ENCODE measurements around the gene CLDN4.
"Not testable (repeated sequence)": the region's sequence is repeated elsewhere in the genome, so short reads cannot be mapped to it uniquely, and the experiment has no call there.

CLDN4 gene

DNA sequence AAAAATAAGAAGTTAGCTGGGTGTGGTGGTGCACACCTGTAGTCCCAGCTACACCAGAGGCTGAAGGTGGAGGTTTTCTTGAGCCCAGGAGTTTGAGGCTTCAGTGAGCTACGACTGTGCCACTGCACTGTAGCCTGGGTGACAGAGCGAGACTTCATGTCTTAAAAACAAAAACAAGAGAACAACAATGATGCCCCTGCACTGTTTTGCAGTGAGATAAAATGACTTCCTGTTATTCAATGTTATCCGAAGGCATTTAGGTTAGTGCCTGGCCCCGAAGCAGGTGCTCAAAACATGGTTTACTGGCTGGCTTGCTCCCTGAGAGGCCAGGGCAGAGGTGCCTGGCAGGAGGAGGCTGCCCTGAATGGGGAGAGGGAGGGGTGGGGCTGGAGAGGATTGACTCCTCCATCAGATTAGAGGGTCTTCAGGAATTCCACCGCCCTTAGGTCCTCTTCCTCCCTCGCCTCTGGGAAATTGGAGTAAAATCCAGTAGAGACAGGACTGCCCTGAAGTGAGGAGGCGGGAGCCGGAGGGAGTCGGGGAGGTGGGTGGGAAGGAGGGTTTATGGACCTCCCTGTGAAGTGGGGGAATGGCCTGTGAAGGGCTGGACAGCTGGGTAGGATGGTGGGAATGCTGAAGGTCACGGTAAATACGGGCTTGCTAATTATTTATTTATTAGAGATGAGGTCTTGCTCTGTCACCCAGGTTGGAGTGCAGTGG, 6.8 kb upstream of the CLDN4 start:
- no peak for DNase-seq

DNA sequence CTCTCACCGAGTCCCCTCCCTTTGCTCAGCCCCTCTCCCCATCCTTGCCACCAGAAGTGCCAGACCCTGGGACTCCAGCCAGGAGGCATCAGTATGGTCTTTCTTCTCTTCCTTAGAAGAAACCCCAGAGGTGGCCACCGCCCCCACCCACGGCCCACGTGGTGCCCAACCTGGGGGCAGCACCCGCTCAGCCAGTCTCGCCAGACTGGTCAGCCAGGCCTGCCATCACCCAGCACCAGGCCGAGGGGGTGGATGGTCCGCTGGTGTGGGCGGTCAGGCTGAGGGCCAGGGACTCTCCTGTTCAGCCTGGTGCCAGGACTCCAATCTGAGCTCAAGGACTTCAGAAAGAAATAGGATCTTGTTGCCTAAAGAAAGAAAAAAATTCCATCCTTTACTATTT, 5.8 kb upstream of the CLDN4 start:
- no peak for DNase-seq

DNA sequence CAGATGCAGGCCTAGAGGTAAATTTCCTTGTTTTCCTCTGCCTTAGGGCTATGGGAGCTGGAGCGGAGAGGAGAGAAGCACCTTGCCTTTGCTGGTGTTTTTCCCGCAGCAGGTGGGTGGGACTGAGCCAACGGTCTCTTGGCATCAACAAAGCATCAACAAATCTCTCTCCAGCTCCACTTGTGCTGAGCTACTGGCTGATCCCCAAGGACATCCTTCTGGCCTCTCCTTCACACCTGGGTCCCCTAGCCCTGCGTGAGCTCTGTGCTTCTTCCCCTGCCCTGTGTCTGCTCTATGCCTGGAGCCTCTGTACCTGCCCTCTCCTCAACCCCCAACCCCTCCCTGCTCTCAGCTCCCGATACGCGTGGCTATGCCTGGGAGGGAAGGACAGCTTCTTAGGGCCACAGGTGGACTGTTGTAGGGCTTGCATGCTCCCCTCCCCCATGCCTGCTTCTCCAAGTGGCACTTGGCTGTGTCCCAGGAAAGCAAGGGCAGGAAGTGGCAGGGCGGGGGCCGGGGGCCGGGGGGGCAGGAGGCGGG, 3.2 kb upstream of the CLDN4 start:
- peak; percentile 99 for DNase-seq

DNA sequence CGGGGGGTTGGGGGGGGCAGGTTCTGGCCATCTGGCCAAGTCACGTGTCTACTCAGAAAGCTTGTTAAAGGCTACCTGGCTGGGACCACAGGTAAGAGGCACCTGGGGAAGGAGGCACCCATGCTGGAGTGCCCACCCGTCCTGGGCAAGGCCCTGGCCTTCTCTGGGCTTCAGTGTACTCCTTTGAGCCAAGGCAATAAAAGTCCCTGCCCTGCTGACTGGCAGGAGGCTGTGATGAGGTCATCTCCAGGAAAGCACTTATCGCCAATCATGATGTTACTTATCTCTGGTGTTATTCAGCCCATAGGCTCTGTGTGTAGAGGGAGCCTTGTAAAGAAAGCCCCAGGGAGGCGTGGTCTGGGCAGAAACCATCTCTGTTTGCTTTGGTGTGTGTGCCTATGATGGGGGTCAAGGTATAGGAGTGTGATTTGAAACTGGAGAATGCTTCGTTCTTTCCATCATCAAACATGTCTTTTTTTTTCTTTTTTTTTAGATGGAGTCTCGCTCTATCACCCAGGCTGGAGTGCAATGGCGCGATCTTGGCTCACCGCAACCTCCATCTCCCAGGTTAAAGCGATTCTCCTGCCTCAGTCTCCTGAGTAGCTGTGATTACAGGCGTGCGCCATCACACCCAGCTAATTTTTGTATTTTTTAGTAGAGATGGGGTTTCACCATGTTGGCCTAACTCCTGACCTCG, 2.5 kb upstream of the CLDN4 start:
- DNase-seq = peak; percentile 99

DNA sequence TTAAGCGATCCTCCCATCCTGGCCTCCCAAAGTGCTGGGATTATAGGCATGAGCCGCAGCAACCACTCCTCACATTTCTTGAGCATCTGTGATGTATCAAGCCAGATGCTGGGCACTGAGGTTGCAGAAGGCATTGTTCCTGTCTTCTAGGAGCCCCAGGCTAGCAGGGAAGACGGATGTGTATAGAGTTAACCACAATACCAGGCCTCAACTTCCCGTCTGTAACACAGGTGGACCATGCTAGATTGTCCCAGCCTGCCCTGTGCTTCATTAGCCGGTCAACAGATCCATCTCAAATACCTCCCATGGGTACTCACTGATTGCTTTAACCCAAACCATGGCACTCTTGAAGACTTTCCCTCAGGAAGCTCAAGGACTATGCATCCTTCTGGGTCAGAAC, 1.8 kb upstream of the CLDN4 start:
- no peak for DNase-seq

DNA sequence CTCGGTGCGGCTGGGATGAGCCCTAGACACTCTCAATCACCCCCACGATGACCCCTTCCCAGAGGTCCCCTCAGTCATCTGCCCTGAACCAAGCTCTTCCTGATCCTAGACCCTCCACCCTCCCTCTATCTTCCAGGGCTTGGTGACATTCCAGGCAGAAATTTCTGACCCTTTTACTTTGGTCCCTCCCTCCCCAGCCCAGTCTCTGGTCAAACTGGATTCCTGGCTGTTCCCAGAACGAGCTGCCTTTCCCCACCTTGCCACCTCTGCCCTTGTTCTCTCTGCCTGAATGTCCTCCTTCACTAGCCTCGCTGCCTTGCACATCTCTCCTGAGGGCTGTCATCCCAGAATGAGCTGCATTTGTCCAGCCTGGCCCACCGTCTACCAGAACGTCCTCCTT, 1.3 kb upstream of the CLDN4 start:
- no peak for DNase-seq

DNA sequence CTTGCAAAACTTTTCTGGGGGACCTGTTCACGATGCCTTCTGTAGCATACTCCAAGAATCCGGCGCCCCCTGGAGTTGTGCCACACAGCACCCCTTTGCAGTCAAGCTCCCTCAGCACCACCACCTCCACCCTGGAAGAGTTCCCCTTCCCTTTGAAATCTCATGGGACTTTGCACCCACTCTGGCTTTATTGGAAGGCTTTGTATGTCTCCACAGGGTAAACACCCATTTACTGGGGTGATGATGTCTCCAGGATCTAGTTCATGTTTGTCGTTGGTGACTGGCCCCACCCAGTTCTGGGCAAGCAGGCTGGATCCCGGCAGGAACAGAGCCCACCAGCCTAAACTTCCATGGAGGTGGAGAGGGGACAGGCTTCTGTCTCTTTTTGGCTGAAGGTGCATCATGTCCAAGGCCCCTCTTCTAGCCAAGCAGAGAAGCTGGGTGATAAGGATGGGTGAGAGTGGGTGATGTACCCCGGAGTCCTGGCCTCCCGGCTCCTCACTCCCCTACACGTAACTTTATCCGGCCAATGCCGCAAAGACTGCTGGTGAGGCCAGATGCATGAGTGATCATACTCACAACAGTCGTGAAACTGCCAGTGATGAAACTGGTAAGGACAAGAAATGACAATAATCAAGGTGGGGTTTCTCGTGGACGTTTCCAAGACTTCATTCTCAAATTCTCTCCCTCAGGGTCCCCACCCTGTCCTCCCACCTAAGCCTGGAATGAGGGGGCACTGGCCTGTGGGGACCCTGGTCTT, 695 bp upstream of the CLDN4 start:
- DNase-seq = peak; percentile 16

DNA sequence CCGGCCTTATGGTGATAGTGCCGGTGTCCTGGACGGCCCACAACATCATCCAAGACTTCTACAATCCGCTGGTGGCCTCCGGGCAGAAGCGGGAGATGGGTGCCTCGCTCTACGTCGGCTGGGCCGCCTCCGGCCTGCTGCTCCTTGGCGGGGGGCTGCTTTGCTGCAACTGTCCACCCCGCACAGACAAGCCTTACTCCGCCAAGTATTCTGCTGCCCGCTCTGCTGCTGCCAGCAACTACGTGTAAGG, 713 bp downstream of the CLDN4 start:
- no peak for DNase-seq

DNA sequence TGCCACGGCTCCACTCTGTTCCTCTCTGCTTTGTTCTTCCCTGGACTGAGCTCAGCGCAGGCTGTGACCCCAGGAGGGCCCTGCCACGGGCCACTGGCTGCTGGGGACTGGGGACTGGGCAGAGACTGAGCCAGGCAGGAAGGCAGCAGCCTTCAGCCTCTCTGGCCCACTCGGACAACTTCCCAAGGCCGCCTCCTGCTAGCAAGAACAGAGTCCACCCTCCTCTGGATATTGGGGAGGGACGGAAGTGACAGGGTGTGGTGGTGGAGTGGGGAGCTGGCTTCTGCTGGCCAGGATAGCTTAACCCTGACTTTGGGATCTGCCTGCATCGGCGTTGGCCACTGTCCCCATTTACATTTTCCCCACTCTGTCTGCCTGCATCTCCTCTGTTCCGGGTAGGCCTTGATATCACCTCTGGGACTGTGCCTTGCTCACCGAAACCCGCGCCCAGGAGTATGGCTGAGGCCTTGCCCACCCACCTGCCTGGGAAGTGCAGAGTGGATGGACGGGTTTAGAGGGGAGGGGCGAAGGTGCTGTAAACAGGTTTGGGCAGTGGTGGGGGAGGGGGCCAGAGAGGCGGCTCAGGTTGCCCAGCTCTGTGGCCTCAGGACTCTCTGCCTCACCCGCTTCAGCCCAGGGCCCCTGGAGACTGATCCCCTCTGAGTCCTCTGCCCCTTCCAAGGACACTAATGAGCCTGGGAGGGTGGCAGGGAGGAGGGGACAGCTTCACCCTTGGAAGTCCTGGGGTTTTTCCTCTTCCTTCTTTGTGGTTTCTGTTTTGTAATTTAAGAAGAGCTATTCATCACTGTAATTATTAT, 1.2 kb downstream of the CLDN4 start:
- DNase-seq = peak; percentile 94

DNA sequence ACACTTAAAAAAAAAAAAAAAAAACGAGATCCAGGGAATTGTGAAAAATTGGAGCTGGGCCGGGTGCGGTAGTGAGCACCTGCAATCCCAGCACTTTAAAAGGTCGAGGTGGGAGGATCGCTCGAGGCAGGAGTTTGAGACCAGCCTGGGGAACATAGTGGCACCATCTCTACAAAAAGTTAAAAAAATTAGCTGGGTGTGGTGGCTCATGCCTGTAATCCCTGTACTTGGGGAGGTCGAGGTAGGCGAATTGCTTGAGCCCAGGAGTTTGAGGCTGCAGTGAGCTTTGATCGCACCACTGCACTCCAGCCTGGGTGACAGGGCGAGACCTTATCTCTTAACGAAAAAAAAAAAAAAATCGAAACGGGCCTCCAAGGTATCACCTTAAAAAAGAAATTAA, 2.0 kb downstream of the CLDN4 start:
- DNase-seq = no peak

DNA sequence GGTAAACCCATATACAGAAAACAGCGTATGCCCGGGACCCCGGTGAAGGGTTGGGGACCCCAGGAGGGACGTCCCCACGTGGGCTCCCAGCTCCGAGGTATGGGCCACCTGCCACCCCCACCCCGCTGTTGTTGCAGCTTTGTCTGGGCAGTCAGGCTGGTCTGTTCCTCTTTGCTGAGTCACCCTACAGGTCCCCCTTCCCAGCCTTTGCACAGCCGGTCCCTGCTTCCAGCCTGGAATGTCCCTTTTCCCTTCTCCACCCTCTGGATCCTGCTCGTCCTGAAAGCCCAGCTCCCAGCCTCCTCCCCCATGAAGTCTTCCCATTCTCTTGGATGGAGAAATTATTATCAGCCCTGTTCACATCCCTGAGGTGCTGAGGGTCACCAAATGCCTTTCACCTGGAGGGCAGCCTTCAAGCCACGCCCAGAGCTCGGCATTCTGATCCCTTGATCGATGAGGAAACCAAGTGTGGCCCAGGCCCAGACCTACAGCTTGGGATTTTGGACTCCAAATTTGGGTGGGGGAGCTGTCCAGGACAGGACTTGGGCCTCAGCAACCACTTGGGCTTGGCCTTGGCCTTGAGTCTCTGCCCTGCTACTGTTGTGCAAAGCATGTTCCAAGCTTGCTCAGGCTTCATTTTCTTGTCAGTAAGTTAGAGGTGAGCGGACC, 2.6 kb downstream of the CLDN4 start:
- no peak for DNase-seq

DNA sequence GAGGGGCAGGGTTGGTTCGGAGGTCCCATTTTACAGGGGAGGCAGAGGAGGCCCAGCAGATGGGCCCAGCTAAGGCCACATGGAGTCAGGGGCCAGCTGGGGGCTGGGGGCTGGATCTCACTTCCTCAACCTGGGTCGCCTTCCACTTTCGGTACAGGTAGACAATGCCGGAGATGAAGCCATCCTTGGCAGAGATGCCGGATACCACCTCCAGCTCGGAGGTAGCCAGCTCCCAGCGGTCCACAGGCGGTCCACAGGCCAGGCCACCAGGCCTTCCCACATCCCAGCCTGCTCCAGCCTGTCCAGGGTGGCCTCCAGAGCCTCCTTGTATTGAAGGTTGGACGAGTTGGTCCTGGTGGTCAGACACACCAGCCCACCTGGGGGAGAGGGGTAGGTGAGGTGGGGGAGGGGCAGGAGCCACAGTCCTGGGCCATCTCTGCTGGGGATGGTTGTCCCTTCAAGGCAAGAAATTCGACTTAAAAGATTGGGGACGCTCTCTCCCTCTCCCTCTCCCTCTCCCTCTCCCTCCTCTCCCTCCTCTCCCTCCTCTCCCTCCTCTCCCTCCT, 3.9 kb downstream of the CLDN4 start:
- no peak for DNase-seq

DNA sequence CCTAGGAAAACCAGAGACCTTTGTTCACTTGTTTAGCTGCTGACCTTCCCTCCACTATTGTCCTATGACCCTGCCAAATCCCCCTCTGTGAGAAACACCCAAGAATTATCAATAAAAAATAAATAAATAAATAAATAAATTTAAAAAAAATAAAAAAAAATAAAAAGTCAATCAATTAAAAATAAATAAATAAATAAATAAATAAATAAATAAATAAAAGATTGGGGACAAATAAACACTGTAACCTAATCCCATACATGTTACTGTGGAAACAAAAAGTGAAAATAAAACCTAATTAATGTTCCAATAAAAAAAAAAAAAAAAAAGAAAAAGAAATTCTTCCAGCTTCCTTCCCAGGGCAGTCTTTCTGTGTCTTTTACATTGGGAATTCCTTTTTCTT, 6.4 kb downstream of the CLDN4 start:
- not testable (repeated sequence) for DNase-seq

DNA sequence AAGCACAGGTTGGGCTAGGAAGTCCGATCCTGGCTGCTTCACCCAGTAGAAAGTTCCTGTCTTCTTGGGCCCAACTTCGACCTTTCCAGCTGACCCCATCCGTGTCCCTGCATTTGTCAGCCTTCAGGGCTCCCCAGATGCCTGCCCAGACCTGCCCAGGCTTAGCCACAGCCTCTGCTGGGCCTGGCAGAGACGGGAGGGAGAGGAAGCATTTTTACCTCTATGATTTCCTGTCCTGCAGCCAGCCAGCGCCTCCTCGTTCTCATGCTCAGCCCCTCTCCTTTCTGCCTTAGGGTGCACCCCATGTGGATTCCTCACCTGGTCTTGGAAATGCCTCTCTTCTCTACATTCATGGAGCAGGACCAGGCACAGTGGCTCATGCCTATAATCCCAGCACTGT, 7.8 kb downstream of the CLDN4 start:
- no peak for DNase-seq

DNA sequence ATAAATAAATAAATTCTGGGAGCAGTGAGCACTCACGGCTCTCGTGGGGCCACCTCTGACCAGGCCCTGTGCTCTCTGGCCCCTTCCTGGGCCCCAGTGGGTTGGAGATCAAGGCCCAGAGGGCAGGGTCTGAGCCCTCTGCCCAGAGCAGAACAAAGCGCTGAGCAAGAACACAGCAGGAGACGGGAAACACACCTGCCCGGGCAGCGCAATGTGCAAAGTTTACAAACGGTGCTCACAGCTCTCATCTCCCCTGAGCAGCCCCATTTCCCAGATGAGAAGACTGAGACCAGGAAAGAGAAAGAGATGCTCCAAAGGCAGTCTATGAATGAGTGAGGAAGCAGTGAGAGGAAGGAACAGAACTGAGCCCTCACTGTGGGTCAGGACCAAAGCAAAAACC, 8.5 kb downstream of the CLDN4 start:
- no peak for DNase-seq

DNA sequence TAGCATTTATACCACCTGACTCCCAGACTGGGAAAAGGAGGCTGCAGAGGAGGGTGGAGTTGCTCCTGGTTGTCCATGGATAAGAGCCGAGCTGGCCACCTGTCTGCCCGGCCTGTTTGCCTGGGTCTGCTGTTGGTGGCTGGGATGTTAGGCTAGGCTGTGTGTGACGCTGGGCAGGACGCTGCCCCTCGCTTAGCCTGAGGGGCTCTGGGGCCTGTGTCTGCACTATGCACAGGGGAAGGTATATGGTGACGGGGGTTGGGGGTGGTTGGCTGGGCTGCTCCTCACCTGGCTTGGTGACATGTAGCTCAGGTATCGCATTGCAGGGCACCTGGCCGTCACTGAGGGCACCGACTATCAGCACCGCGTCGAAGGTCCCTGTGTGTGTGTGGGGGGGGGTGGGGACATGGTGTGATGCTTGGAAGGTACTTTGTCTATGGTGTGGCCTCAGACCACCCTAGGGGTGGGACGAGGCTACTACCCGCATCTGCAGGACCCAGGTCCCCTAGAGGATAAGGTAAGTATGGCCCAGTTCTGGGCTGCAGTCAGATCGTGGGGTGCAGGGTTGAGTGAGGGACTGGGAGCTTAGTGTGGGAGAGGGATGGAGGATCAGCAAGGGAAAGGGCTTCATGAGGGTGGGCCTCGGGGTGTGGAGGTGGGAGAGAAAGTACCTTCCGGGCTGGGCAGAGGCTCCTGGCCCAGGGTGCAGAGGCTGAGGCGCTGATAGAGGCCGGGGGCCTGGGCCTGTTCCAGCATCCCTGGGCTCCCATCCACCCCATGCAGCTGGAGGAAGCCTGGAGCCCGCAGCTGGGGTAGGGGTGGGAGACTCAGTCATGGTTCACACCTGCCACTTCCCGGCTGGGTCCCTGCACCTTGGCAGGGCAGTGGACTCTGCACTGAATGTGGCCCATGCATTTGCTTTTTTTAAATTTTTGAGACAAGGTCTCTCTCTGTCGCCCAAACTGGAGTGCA, 9.2 kb downstream of the CLDN4 start:
- no peak for DNase-seq

DNA sequence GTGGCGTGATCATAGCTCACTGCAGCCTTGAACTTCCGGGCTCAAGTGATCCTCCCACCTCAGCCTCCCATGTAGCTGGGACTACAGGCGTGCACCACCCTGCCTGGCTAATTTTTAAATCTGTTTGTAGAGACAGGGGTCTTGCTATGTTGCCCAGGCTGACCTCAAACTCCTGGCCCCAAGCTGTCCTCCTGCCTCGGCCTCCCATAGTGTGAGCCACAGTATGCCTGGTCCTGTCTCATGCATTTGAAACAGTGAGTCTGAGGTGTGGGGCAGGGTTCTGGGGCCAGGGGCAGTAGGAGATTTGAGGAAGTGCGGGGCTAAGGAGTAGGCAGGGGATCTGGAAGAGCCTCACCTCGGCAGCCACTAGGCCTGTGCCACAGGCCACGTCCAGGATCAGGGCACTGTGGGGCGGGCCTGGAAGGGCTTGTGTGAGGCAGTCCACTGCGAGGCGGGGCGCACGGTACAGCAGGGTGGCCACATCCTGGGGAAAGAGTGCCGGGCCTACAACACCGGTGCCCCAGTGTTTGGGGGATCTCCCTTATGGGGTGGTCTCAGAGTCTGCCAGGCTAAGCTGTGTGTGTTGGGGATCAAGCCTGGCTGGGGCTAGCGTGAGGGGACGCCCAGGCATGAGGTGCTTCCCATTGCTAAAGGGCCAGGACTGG, 10.1 kb downstream of the CLDN4 start:
- DNase-seq = no peak

DNA sequence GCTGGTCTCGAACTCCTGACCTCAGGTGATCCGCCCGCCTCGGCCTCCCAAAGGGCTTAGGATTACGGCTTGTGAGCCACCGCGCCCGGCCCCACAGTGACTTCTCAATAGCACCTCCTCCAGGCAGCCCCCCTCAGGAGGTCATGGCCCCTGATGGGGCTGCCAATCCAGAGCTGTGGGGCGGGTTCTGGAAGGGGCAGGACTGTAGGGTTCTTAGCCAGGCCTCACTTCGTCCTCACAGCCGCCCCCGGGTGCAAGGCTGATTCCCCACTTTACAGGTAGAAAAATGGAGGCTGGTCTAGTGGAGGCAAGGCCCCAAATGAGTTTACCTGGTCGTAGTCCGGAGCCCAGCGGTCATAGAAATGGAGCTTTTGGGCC, 10.9 kb downstream of the CLDN4 start:
- DNase-seq = no peak

DNA sequence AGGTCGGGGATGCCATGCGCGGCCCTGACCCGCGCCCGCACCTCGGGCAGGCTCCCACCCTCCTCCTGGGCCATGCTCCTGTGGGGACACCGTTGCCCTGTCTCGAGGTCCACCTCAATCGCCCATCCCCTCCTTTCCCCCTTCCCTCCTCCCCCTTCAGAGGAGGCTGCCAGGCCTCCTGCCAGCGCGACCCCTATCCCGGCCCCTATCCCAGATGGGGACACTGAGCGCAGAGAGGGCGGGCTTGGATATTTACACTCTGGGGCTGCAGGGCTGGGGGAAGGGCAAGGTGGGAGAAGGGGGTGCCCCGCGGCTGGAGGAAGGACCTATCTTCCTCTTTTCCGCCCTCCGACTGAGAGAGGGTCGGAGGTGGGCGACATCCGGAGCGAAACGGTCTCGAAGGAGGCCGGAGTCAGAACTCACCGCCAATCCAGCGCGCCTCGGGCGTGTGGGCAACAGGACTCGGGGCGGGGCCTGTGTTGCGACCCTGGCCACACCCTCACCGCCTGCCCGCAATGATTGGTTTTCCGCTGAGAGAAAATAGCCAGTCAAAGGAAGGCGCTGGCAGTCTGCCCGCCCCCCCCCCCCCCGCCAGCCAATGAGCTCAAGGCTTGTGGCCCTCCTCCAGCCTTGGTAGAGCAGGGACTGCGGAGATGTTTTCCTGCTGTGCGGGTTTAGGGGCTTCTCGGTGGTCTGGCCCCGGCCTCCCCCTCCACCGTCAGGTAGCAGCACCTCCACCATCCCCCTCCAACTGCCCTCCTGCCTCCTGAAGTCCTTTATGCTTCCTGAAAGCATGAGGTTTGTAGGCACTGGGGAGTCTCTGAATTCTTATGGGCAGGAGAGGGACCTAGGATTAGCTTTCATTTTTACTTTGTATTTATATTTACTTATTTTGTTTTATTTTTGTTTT, 11.5 kb downstream of the CLDN4 start, which contains the start of gene METTL27:
Gene METTL27, minus strand, starts transcription at position 450 of the 910 bp plus-strand sequence. Its CDS starts 376 bp downstream, at position 74.
- DNase-seq = peak; percentile 88

Data from NCI-H2029 (cell line).